Measurements from ENCODE around the gene ZAR1L. TPM values are rescaled to one million over a fixed set of nuclear protein-coding genes. Genes with fewer than 3 reads are reported as not detected.

ZAR1L gene
- polyA plus RNA-seq, 2 of the 4 experiments (the other 2 are of a cell fraction) = not detected

- POLR2A ChIA-PET = interaction anchor here (0.6 kb wide), 1 partner anchor 181 kb away, joined by 5 read pairs; no protein-coding TSS in a partner anchor
- Histone ChIP-seq H3K4me3 (no peak overlapping the region), H3K4me1 (peaks cover 6% of the 10 kb centered on the region; the same call in 1 of the 3 replicates), H3K4me2 (no peak overlapping the region), H3K9me3 (no peaks in the 10 kb centered on the region), H3K27ac (no peak overlapping the region)
- FAIRE-seq = no peak
- TF ChIP-seq ZSCAN20 (CRISPR knock-in tag; IDR thresholded peaks at IDR 0.05) (no peak), EP300 (IDR thresholded peaks at IDR 0.05) (no peak), HES2 (IDR thresholded peaks at IDR 0.05) (no peak), USF2 (IDR thresholded peaks at IDR 0.05) (no peak), POLR2A (IDR thresholded peaks at IDR 0.05; ENCODE audit: low read length) (no peak), NPAS2 (CRISPR knock-in tag; IDR thresholded peaks at IDR 0.05; ENCODE audit: borderline replicate concordance) (no peak), FOSL2 (IDR thresholded peaks at IDR 0.05) (no peak), FOSL2 (CRISPR knock-in tag; IDR thresholded peaks at IDR 0.05) (no peak), CEBPB (IDR thresholded peaks at IDR 0.05) (no peak), NFE2L2 (conservative IDR thresholded peaks at IDR 0.05; ENCODE audit: low read length) (no peak), MYC (IDR thresholded peaks at IDR 0.05; ENCODE audit: borderline replicate concordance, low read length) (no peak), SMC3 (IDR thresholded peaks at IDR 0.05) (no peak), ZC3H11A (IDR thresholded peaks at IDR 0.05) (no peak)
- DNase-seq (ENCODE audit: low read depth in 1 of 2, low spot score in 1 of 2) = no peak
- ATAC-seq = no peak
- CTCF ChIA-PET = interaction anchor here (0.6 to 1.2 kb wide), 3 partner anchors 13 to 118 kb away, joined by 3 read pairs; no protein-coding TSS in a partner anchor
- WGBS (ENCODE audit: missing lambda C conversion rate) = 91% methylated on average over 2 of the region's 2 CpGs
These were observed 2.7 kb upstream of the ZAR1L start for GRCh38 chr13:32317716-32318465.

- 58% methylated on average over 6 of the region's 6 CpGs for WGBS (ENCODE audit: missing lambda C conversion rate)
- POLR2A ChIA-PET = no interaction called here
- Histone ChIP-seq H3K4me2 (peak overlapping the region; percentile 96), H3K4me1 (peaks cover 6% of the 10 kb centered on the region; the same call in 1 of the 3 replicates), H3K4me3 (peak overlapping the region; percentile 78), H3K9me3 (no peaks in the 10 kb centered on the region), H3K27ac (peak overlapping the region; percentile 86 to 93; a peak in 5 of 6 replicates)
- FAIRE-seq (no peak), ATAC-seq (no peak), DNase-seq (ENCODE audit: low read depth in 1 of 2, low spot score in 1 of 2) (no peak)
- TF ChIP-seq EP300 (IDR thresholded peaks at IDR 0.05) = no peak
- no peak for TF ChIP-seq HOXA7 (CRISPR knock-in tag; IDR thresholded peaks at IDR 0.05)
- no peak for TF ChIP-seq MYC (IDR thresholded peaks at IDR 0.05; ENCODE audit: borderline replicate concordance, low read length)
- CTCF ChIA-PET = no interaction called here
These were observed 1.3 kb upstream of the ZAR1L start for GRCh38 chr13:32316501-32316900.

- Histone ChIP-seq H3K4me3 (peak overlapping the region; percentile 78), H3K9me3 (no peaks in the 10 kb centered on the region), H3K4me1 (peaks cover 6% of the 10 kb centered on the region; the same call in 1 of the 3 replicates), H3K4me2 (peak overlapping the region; percentile 96), H3K27ac (peak overlapping the region; percentile 86 to 93)
- 2% methylated on average over 11 of the region's 13 CpGs for WGBS (ENCODE audit: missing lambda C conversion rate)
- ATAC-seq (peak; percentile 67 to 69), DNase-seq (ENCODE audit: low read depth in 1 of 2, low spot score in 1 of 2) (no peak), FAIRE-seq (no peak)
- TF ChIP-seq HEYL (CRISPR knock-in tag; IDR thresholded peaks at IDR 0.05) (no peak), ZNF302 (CRISPR knock-in tag; IDR thresholded peaks at IDR 0.05) (no peak), HOXA7 (CRISPR knock-in tag; IDR thresholded peaks at IDR 0.05) (no peak), ELK1 (IDR thresholded peaks at IDR 0.05; ENCODE audit: low read depth, low read length) (no peak), POLR2A (IDR thresholded peaks at IDR 0.05; ENCODE audit: low read length) (no peak), MAX (IDR thresholded peaks at IDR 0.05) (no peak), HES2 (IDR thresholded peaks at IDR 0.05) (no peak), HOXB5 (CRISPR knock-in tag; IDR thresholded peaks at IDR 0.05) (no peak), KDM5A (IDR thresholded peaks at IDR 0.05) (no peak)
- ChIA-PET POLR2A (no interaction called here), CTCF (interaction anchor here (0.9 to 1.3 kb wide), 2 partner anchors 15 to 151 kb away, joined by 3 to 6 read pairs; no protein-coding TSS in a partner anchor)
These were observed 821 bp upstream of the ZAR1L start for GRCh38 chr13:32316028-32316339.

All from A549 (cell line).